Measurements from ENCODE around the gene TRAPPC12. TPM values are rescaled to one million over a fixed set of nuclear protein-coding genes. Genes with fewer than 3 reads are reported as not detected.
"Not testable (repeated sequence)": the region's sequence is repeated elsewhere in the genome, so short reads cannot be mapped to it uniquely, and the experiment has no call there.

Gene TRAPPC12
- total RNA-seq, 2 experiments from 2014 or later: 106 to 116 TPM

DNA sequence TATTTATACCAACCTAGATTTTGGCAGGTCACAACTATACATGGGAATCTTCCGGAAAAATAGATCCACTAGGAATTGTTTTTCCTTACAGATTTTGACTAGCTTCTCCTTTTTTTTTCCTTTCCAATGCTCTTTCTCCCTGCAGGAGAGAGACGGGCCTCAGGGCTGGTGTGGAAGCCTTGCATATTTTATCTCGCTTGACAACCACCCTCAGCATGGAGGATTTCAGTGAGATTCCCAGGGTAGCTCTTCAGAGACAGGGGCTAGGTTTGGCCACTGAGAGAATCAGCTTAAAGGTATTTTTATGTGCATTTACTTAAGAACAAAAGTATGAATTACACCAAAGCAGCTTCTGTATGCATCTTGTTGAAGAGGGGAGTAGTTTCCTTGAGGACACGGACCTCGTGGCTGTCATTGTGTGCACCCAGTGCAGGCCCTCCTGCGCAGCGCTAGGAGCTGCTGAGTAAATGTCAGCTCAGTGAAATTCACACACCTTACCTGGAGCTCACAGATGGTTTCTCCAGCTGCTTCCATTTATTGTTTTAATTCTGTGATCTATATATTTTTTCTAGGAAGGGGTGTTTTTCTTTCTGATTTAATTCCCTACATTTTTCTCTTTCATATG, 54.4 kb downstream of the TRAPPC12 start:
- H3K36me3 Mint-ChIP-seq: peaks cover 2% of the 10 kb centered on the region
- H3K9me3 Mint-ChIP-seq: no peaks in the 10 kb centered on the region
- POLR2A ChIA-PET: no interaction called here

DNA sequence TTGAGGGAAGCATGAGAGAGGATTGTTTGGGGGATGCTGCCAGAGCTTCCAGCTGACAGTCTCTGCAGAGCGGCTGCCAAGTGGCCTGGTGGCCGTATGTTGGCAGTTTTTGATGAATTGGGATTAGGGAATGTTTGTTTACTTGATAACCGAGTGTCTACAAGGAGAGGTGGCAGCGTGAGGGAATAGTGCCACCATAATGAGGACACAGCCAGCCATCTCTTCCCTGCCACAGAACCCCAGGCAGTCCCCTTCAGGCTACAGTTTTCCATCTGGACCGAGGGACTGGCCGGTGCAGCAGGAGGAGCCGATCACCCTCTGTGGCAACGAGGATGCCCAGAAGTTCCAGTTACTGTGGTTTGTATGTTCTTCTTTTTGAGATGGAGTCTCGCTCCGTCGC, 55.2 kb downstream of the TRAPPC12 start:
- no peaks in the 10 kb centered on the region for H3K27me3 Mint-ChIP-seq
- ATAC-seq (ENCODE audit: low read depth) (no peak), DNase-seq (no peak)
- POLR2A ChIA-PET: no interaction called here
- H3K4me3 Mint-ChIP-seq: no peak overlapping the region
- no peak overlapping the region for H3K27ac Mint-ChIP-seq
- H3K36me3 Mint-ChIP-seq: peaks cover 2% of the 10 kb centered on the region
- H3K9me3 Mint-ChIP-seq: no peaks in the 10 kb centered on the region
- H3K4me1 Mint-ChIP-seq: peaks cover 3% of the 10 kb centered on the region

More for the DNA sequence above, 54.4 kb downstream of the TRAPPC12 start:
- Mint-ChIP-seq H3K27ac (no peak overlapping the region), H3K4me3 (no peak overlapping the region), H3K4me1 (peaks cover 3% of the 10 kb centered on the region), H3K27me3 (no peaks in the 10 kb centered on the region)
- ATAC-seq (ENCODE audit: low read depth): no peak
- no peak for DNase-seq

DNA sequence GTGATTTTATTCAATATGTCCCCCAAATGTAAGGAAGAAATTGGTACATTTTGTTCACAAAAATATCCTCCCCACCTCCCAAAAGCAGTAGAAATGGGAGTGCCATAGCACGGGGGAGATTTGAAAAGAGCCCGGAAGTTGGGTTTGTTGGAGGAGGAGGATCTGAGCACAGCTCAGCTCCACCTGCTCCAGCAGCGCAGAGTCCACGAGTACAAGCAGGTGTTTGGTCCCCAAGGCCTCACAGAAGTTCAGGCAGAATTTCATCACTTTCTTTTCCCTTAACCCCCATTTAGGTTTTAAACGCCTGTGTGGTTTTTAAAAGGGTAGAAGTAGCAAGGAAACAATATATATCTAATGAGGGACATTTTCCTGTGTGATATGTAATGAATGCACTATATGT, 56.0 kb downstream of the TRAPPC12 start:
- Mint-ChIP-seq H3K4me3 (no peak overlapping the region), H3K27ac (no peak overlapping the region), H3K4me1 (peaks cover 3% of the 10 kb centered on the region), H3K9me3 (no peaks in the 10 kb centered on the region), H3K36me3 (no peaks in the 10 kb centered on the region), H3K27me3 (no peaks in the 10 kb centered on the region)
- no peak for ATAC-seq (ENCODE audit: low read depth)
- POLR2A ChIA-PET: no interaction called here
- no peak for DNase-seq

DNA sequence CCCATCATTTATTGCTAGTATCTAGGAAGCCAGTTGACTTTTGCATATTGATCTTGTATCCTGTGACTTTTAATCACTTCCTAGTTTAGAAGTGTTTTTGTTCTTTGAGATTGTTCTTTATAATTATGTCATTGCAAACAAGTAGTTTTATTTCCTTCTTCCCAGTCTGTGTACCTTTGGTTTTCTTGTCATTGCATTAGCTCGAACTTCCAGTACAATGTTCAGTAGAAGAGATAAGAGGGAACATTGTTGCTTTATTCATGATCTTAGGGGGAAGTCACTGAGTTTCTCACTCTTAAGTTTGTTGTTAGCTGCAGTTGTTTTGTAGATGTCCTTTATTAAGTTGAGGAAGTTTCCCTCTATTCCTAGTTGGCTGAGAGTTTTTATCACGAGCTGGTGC, 61.0 kb downstream of the TRAPPC12 start:
- no peaks in the 10 kb centered on the region for H3K36me3 Mint-ChIP-seq
- no peak overlapping the region for H3K4me3 Mint-ChIP-seq
- no peak overlapping the region for H3K27ac Mint-ChIP-seq
- H3K4me1 Mint-ChIP-seq: no peaks in the 10 kb centered on the region
- no peak for DNase-seq
- H3K27me3 Mint-ChIP-seq: no peaks in the 10 kb centered on the region
- ATAC-seq (ENCODE audit: low read depth): no peak
- H3K9me3 Mint-ChIP-seq: no peaks in the 10 kb centered on the region
- POLR2A ChIA-PET: no interaction called here

DNA sequence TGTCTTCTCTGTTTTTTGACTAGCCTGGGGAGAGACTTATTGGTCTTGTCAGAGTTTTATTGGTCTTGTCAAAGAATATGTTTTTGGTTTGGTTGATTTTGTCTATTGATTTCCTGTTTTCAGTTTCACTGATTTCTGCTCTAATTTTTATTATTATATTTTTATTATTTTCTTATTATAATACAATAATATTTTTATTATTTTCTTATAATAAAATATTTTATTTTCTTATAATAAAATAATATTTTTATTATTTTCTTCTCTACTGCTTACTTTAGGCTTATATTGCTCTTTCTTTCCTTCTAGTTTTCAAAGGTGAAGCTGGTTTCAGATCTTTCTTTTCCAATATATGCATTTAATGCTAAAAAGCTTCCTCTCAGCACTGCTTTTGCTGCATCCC, 62.0 kb downstream of the TRAPPC12 start:
- no peak overlapping the region for H3K27ac Mint-ChIP-seq
- no peak for DNase-seq
- H3K9me3 Mint-ChIP-seq: no peaks in the 10 kb centered on the region
- H3K36me3 Mint-ChIP-seq: no peaks in the 10 kb centered on the region
- no peaks in the 10 kb centered on the region for H3K27me3 Mint-ChIP-seq
- ATAC-seq (ENCODE audit: low read depth): no peak
- H3K4me3 Mint-ChIP-seq: no peak overlapping the region
- no peaks in the 10 kb centered on the region for H3K4me1 Mint-ChIP-seq
- POLR2A ChIA-PET: no interaction called here

DNA sequence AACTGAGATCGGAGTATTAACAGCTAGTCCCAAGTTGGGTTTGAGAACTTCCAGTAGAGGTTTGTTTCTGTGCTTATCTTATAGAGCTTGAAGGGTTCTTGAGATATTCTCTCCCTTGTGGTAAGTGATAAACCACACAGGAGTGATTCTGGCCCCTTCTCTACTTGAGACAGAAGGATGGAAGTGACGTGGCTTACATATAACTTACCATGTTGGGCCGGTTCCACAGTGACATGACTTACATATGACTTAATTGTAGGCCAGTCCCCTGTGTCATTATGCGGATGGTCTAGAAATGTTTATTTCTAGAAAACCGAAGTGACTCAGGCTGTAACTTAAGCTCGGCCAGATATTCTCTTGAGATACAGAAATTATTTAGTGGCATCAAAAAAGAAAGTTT, 62.7 kb downstream of the TRAPPC12 start:
- POLR2A ChIA-PET: no interaction called here
- Mint-ChIP-seq H3K4me1 (no peaks in the 10 kb centered on the region), H3K27ac (no peak overlapping the region), H3K36me3 (no peaks in the 10 kb centered on the region), H3K27me3 (no peaks in the 10 kb centered on the region), H3K9me3 (no peaks in the 10 kb centered on the region), H3K4me3 (no peak overlapping the region)
- DNase-seq: no peak
- ATAC-seq (ENCODE audit: low read depth): no peak

DNA sequence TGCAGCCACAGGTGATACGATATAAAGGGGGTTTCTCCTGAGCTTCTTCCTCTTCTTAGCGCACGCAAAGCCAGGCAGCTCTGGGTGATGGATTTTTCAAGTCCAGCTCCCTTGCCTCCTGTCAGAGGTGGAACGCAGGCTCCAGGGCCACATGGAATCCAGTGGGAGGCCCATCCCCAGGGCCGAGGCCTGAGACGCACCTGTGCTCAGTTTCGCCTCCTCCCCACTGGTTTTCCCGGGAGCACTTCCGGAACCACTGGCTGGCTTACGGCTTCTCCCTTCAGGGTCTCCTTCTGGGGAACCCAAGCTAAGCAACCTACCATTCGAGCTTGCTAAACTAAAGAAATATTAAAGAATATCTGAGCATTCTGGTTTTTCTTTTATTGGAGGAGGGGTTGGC, 63.6 kb downstream of the TRAPPC12 start:
- Mint-ChIP-seq H3K4me3 (no peak overlapping the region), H3K36me3 (peaks cover 2% of the 10 kb centered on the region), H3K27ac (no peak overlapping the region), H3K27me3 (no peaks in the 10 kb centered on the region), H3K4me1 (no peaks in the 10 kb centered on the region), H3K9me3 (no peaks in the 10 kb centered on the region)
- POLR2A ChIA-PET: no interaction called here
- ATAC-seq (ENCODE audit: low read depth): no peak
- DNase-seq: no peak

DNA sequence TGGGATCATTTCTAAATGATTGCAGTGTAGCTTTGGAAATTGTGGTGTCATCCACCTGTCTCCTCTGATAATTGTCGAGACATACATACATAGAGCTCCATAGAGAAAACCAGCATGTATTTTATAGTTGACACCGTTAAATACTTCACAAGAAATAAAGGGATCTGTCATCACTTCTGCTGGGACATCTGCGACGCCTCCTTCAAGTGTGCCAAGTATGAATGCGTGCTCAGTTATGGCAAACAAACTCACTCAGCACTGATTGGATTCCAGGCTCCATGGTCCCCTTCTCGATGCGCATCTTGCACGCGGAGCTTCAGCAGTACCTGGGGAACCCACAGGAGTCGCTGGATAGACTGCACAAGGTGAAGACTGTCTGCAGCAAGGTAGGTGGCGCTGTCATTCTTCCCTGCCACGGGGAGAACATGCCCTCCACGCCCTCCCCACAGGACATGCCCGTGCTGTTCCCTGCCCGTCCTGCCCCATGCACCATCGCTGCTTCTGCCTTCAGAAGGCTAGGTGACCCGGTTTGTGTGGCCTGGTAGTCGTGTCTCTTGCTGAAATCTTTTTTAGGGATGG, 64.1 kb downstream of the TRAPPC12 start:
- ATAC-seq (ENCODE audit: low read depth) (no peak), DNase-seq (no peak)
- no peak overlapping the region for H3K27ac Mint-ChIP-seq
- POLR2A ChIA-PET: no interaction called here
- H3K4me3 Mint-ChIP-seq: no peak overlapping the region
- H3K27me3 Mint-ChIP-seq: no peaks in the 10 kb centered on the region
- H3K4me1 Mint-ChIP-seq: no peaks in the 10 kb centered on the region
- H3K36me3 Mint-ChIP-seq: peaks cover 2% of the 10 kb centered on the region
- no peaks in the 10 kb centered on the region for H3K9me3 Mint-ChIP-seq

DNA sequence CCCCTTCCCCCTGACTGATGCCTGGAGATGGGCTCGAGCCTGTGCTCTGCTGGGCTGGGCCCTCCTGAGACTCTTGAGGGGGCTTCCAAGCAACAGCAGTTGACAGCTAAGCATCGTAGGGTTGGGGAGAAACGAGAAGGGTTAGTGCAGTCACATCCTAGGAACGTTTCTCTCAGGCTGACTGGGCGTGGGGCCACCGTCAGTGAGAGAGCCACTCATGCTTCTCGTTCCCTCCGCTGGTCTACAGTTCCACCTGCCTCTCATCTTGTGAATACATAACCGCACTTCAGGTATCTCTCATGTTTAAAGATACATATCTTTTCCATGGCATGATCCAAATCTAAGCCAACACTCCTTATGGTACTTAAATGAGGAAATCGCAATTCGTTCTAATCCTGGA, 66.4 kb downstream of the TRAPPC12 start:
- no peak overlapping the region for H3K4me3 Mint-ChIP-seq
- ATAC-seq (ENCODE audit: low read depth) (no peak), DNase-seq (no peak)
- no peaks in the 10 kb centered on the region for H3K9me3 Mint-ChIP-seq
- no peaks in the 10 kb centered on the region for H3K4me1 Mint-ChIP-seq
- no peak overlapping the region for H3K27ac Mint-ChIP-seq
- no peaks in the 10 kb centered on the region for H3K27me3 Mint-ChIP-seq
- H3K36me3 Mint-ChIP-seq: peaks cover 5% of the 10 kb centered on the region
- POLR2A ChIA-PET: no interaction called here

DNA sequence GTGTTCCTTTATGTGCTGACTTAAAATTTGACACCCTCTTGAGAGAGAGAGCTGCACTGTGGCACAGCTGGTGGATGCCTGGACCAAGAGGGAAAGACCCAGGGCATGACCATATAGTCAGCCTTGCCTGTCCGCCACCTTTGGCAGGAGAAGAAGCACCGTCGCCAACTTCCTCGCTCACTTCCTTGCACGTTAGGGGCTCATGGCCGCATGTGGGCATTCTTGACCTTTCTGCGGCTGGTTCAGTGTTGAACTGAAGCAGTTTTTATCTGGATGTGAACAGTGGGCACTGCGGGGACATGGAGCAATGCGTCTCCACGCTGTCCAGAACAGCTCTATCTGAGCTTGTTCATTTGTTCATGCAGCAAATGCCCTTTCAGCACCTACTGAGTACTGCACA, 66.9 kb downstream of the TRAPPC12 start:
- POLR2A ChIA-PET: no interaction called here
- no peak for ATAC-seq (ENCODE audit: low read depth)

DNA sequence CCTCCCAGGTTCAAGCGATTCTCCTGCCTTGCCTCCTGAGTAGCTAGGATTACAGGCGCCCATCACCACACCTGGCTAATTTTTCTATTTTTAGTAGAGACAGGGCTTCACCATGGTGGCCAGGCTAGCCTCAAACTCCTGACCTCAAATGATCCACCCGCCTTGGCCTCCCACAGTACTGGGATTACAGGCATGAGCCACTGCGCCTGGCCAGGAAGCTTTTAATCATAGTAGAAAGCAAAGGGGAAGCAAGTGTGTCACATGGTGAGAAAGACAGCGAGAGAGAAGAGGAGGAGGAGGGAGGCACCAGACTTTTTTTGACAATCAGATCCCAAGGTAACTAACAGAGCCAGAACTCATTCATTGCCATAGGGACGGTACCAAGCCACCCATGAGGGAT, 67.7 kb downstream of the TRAPPC12 start:
- POLR2A ChIA-PET; H3K4me1 Mint-ChIP-seq; H3K36me3 Mint-ChIP-seq; ATAC-seq (ENCODE audit: low read depth); H3K4me3 Mint-ChIP-seq; H3K27me3 Mint-ChIP-seq; DNase-seq; H3K27ac Mint-ChIP-seq; H3K9me3 Mint-ChIP-seq: not testable (repeated sequence)

More for the DNA sequence above, 66.9 kb downstream of the TRAPPC12 start:
- DNase-seq: no peak
- H3K27ac Mint-ChIP-seq: no peak overlapping the region
- peaks cover 5% of the 10 kb centered on the region for H3K36me3 Mint-ChIP-seq
- H3K9me3 Mint-ChIP-seq: no peaks in the 10 kb centered on the region
- H3K4me3 Mint-ChIP-seq: no peak overlapping the region
- no peaks in the 10 kb centered on the region for H3K4me1 Mint-ChIP-seq
- H3K27me3 Mint-ChIP-seq: no peaks in the 10 kb centered on the region

DNA sequence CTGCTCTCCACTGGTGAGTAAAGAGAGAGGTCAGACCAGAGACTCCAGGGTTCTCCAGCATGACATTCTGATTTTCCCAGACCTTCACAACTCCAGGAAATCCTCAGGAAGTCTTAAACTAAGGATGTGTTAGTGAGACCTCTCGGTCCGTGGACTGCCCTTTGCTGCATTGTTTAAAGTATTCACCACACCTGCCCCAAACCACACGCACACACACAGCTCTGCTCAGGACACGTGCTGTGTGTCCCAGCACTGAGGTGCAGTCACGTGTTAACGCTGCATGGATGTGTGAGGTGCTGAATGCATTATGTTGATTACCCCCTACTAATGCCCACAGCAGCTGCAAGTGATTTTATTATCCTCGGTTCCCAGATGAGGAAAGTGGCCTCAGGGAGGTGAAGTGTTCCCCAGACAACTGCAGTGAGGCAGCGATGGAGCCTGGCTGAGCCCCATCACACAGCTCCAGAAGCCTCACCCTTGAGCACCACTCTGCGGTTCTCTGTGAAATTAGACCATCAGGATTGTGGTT, 68.4 kb downstream of the TRAPPC12 start:
- Mint-ChIP-seq H3K4me3 (no peak overlapping the region), H3K36me3 (peaks cover 5% of the 10 kb centered on the region), H3K27me3 (no peaks in the 10 kb centered on the region), H3K4me1 (no peaks in the 10 kb centered on the region), H3K27ac (no peak overlapping the region), H3K9me3 (no peaks in the 10 kb centered on the region)
- no peak for ATAC-seq (ENCODE audit: low read depth)
- no peak for DNase-seq
- POLR2A ChIA-PET: no interaction called here

DNA sequence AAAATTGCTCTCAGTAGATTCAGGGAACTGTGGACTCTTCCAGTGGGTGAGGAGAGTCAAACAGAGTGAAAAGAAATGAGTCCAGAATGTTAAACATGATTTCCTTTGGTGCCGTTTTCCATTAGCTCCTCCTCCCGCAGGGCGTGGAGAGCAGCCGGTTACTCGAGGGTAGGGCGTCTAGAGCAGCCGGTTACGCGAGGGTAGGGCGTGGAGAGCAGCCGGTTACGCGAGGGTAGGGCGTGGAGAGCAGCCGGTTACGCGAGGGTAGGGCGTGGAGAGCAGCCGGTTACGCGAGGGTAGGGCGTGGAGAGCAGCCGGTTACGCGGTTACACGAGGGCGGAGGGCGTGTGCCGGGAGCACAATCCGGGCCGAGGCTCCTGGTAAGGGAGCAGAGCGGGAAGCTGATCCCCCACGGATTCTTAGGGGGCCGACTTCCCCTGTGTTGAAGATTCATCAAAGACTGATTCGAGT, 69.0 kb downstream of the TRAPPC12 start:
- H3K4me3 Mint-ChIP-seq; H3K9me3 Mint-ChIP-seq; H3K27ac Mint-ChIP-seq; ATAC-seq (ENCODE audit: low read depth); DNase-seq; H3K4me1 Mint-ChIP-seq; H3K27me3 Mint-ChIP-seq; H3K36me3 Mint-ChIP-seq; POLR2A ChIA-PET: not testable (repeated sequence)

DNA sequence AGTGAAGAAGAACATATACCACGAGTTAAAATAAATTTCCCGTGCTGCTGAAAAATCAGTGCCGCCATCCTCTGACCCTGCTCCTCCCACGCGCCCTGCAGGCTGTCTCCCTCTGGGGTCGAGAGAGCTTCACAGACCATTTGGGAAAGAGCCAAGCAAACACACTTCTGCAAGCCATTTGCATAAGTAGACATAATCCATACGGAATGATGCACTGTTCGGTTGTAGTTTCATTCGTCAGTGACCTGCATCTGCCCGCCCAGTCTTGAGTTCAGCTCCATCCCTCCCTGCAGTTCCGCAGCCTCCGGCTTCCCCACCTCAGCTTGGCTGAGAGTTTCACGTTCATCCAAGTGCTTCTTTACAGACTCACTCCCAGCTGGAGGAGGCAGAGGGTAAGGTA, 69.6 kb downstream of the TRAPPC12 start:
- H3K4me3 Mint-ChIP-seq: no peak overlapping the region
- H3K36me3 Mint-ChIP-seq: peaks cover 5% of the 10 kb centered on the region
- no peak overlapping the region for H3K27ac Mint-ChIP-seq
- POLR2A ChIA-PET: no interaction called here
- ATAC-seq (ENCODE audit: low read depth) (no peak), DNase-seq (no peak)
- H3K4me1 Mint-ChIP-seq: no peaks in the 10 kb centered on the region
- no peaks in the 10 kb centered on the region for H3K27me3 Mint-ChIP-seq
- no peaks in the 10 kb centered on the region for H3K9me3 Mint-ChIP-seq
